ENCODE data around the gene PSME2. TPM values are rescaled to one million over a fixed set of nuclear protein-coding genes. Genes with fewer than 3 reads are reported as not detected.

Gene PSME2
- total RNA-seq, 2 experiments from 2014 or later: 188 to 290 TPM

GRCh38 chr14:24145690-24146452 lies 539 bp downstream of the PSME2 start:
- Histone ChIP-seq H3K4me2 (ENCODE audit: low read length) (peak overlapping the region; percentile 96), H3K79me2 (ENCODE audit: insufficient read depth, low read depth, low read length) (peaks cover 20% of the 10 kb centered on the region; the same call in 1 of the 2 replicates), H3K9me2 (ENCODE audit: insufficient read depth, low read length) (no peaks in the 10 kb centered on the region), H3K4me3 (ENCODE audit: low read depth, low read length, poor library complexity, severe bottlenecking) (peak overlapping the region; percentile 94), H2AFZ (ENCODE audit: low read length) (peak overlapping the region; percentile 48; the same call in 1 of the 2 replicates), H4K20me1 (ENCODE audit: insufficient read depth, low read length) (no peaks in the 10 kb centered on the region), H3K4me1 (ENCODE audit: insufficient read depth, low read length, poor library complexity, severe bottlenecking) (peaks cover 25% of the 10 kb centered on the region), H3K9me3 (ENCODE audit: low read length) (no peaks in the 10 kb centered on the region), H3K27ac (ENCODE audit: low read depth, low read length, poor library complexity, severe bottlenecking) (peak overlapping the region; percentile 82), H3K36me3 (ENCODE audit: insufficient read depth, low read length) (peaks cover 44% of the 10 kb centered on the region)
- DNase-seq (ENCODE audit: low spot score): peak; percentile 52
- ChIA-PET POLR2A (interaction anchor here (1.4 to 3.9 kb wide), 8 partner anchors 9 to 97 kb away, joined by 4 to 32 read pairs (median 12); partner anchors contain the start of genes DCAF11, IRF9, NRL and PCK2), CTCF (ENCODE audit: unreplicated experiment) (interaction anchor here (0.7 to 1.3 kb wide), 3 partner anchors 15 to 97 kb away, joined by 3 to 4 read pairs (median 3); partner anchors contain the start of genes IRF9 and TINF2)
- intact Hi-C loops (cut with micrococcal nuclease; ENCODE audit: unreplicated experiment): loop anchor here (1.0 to 10.0 kb wide), 4 partner anchors 52 to 841 kb away; partner anchors contain the start of genes BCL2L2, CHMP4A, PCK2 and PPP1R3E
- no peak for TF ChIP-seq CTCF (conservative IDR thresholded peaks at IDR 0.05; ENCODE audit: low read length)
- TF ChIP-seq EZH2phosphoT487 (IDR thresholded peaks at IDR 0.05; ENCODE audit: borderline replicate concordance, low read depth, low read length): no peak
- BruUV-seq (replicated peaks): TSS peak; percentile 63

GRCh38 chr14:24145219-24145618 lies 1.2 kb downstream of the PSME2 start:
- intact Hi-C loops (cut with micrococcal nuclease; ENCODE audit: unreplicated experiment): loop anchor here (10.0 kb wide), 1 partner anchor 840 kb away; the partner anchor contains the start of genes BCL2L2 and PPP1R3E
- no peak overlapping the region for H2AFZ ChIP-seq (ENCODE audit: low read length)
- no peak for TF ChIP-seq EZH2phosphoT487 (IDR thresholded peaks at IDR 0.05; ENCODE audit: borderline replicate concordance, low read depth, low read length)
- TF ChIP-seq CTCF (conservative IDR thresholded peaks at IDR 0.05; ENCODE audit: low read length): no peak
- H3K4me3 ChIP-seq (ENCODE audit: low read depth, low read length, poor library complexity, severe bottlenecking): peak overlapping the region; percentile 94
- peaks cover 38% of the 10 kb centered on the region for H3K36me3 ChIP-seq (ENCODE audit: insufficient read depth, low read length)
- CTCF ChIA-PET (ENCODE audit: unreplicated experiment): interaction anchor here (0.7 kb wide), 1 partner anchor 16 kb away, joined by 3 read pairs; the partner anchor contains the start of gene IRF9
- DNase-seq (ENCODE audit: low spot score): no peak
- no peaks in the 10 kb centered on the region for H3K9me3 ChIP-seq (ENCODE audit: low read length)
- H3K9me2 ChIP-seq (ENCODE audit: insufficient read depth, low read length): no peaks in the 10 kb centered on the region
- H3K4me1 ChIP-seq (ENCODE audit: insufficient read depth, low read length, poor library complexity, severe bottlenecking): peaks cover 25% of the 10 kb centered on the region
- BruUV-seq (replicated peaks): no TSS peak
- POLR2A ChIA-PET: interaction anchor here (1.4 to 3.9 kb wide), 5 partner anchors 9 to 97 kb away, joined by 4 to 32 read pairs (median 20); partner anchors contain the start of genes DCAF11, NRL, PCK2 and PSME1
- H3K79me2 ChIP-seq (ENCODE audit: insufficient read depth, low read depth, low read length): peaks cover 27% of the 10 kb centered on the region; the same call in 1 of the 2 replicates
- H3K27ac ChIP-seq (ENCODE audit: low read depth, low read length, poor library complexity, severe bottlenecking): no peak overlapping the region
- H3K4me2 ChIP-seq (ENCODE audit: low read length): peak overlapping the region; percentile 96
- no peaks in the 10 kb centered on the region for H4K20me1 ChIP-seq (ENCODE audit: insufficient read depth, low read length)
